ACC112 (cell line): ENCODE data around the gene C14orf132.

Source experiments
- H2AFZ ChIP-seq: fragments of 200-600 bp; sonication (generic); one replicate; pipeline ENCODE4 v1.6.0; 2017; ENCODE audit warnings: antibody characterized with exemption, low read length; ENCODE audit not compliant: unreplicated experiment
- H3K27ac ChIP-seq: fragments of 200-600 bp; sonication (generic); 2 replicates; pipeline ENCODE4 v1.5.1; 2014; ENCODE audit warnings: low read depth, mild to moderate bottlenecking, antibody characterized with exemption, low read length, moderate library complexity
- H3K27me3 ChIP-seq: fragments of 200-600 bp; sonication (generic); 2 replicates; pipeline ENCODE4 v1.6.1; 2014; ENCODE audit warnings: mild to moderate bottlenecking, antibody characterized with exemption, low read length, moderate library complexity, mixed read lengths; ENCODE audit not compliant: insufficient read depth
- H3K36me3 ChIP-seq: fragments of 200-600 bp; sonication (generic); 2 replicates; pipeline ENCODE4 v1.6.1; 2016; ENCODE audit warnings: mild to moderate bottlenecking, antibody characterized with exemption, low read length, moderate library complexity, mixed read lengths; ENCODE audit not compliant: insufficient read depth
- H3K4me1 ChIP-seq: fragments of 200-600 bp; sonication (generic); one replicate; pipeline ENCODE4 v1.6.1; 2016; ENCODE audit warnings: low read length, mixed read lengths; ENCODE audit not compliant: insufficient read depth, unreplicated experiment, control insufficient read depth
- H3K4me3 ChIP-seq: fragments of 200-600 bp; sonication (generic); 2 replicates; pipeline ENCODE4 v1.5.1; 2014; ENCODE audit warnings: mild to moderate bottlenecking, low read depth, low read length
- H3K79me2 ChIP-seq: fragments of 200-600 bp; sonication (generic); one replicate; pipeline ENCODE4 v1.6.0; 2016; ENCODE audit warnings: low read length; ENCODE audit not compliant: control insufficient read depth, unreplicated experiment, insufficient read depth

C14orf132 gene

DNA sequence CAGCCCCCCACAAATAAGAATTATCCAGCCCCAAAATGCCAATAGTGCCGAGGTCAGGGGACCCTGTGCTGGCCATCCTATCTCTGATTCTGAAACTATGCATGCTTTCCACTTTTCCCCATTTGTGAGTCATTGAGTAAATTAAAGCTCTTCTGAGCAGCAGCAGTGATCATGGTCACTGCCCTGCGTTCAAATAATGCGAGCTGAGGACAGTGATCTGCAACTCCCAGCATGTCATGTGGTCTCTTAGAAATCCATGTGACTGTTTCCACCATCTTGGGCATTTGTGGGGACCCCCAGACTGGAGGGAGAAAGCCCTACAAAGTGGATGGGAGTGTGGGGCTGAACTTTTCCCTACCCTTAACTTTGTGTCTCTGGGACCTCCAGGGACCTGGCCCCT is 53.8 kb downstream of the C14orf132 start:
- peak overlapping the region; percentile 80; the same call in 1 of the 2 replicates for H3K27ac ChIP-seq
- no peaks in the 10 kb centered on the region for H3K27me3 ChIP-seq
- no peaks in the 10 kb centered on the region for H3K79me2 ChIP-seq
- no peaks in the 10 kb centered on the region for H3K36me3 ChIP-seq
- H2AFZ ChIP-seq = no peak overlapping the region
- H3K4me3 ChIP-seq = no peak overlapping the region
- peaks cover 45% of the 10 kb centered on the region for H3K4me1 ChIP-seq

GRCh38 chr14:96094211-96094610 is 55.0 kb downstream of the C14orf132 start:
- Histone ChIP-seq H3K4me1 (peaks cover 45% of the 10 kb centered on the region), H3K36me3 (no peaks in the 10 kb centered on the region), H3K4me3 (no peak overlapping the region), H3K27me3 (no peaks in the 10 kb centered on the region), H3K27ac (no peak overlapping the region), H2AFZ (no peak overlapping the region), H3K79me2 (no peaks in the 10 kb centered on the region)

- Histone ChIP-seq H3K27ac (no peak overlapping the region), H3K4me1 (peaks cover 45% of the 10 kb centered on the region), H3K36me3 (no peaks in the 10 kb centered on the region)
Observed at GRCh38 chr14:96094656-96095055, 55.5 kb downstream of the C14orf132 start.

DNA sequence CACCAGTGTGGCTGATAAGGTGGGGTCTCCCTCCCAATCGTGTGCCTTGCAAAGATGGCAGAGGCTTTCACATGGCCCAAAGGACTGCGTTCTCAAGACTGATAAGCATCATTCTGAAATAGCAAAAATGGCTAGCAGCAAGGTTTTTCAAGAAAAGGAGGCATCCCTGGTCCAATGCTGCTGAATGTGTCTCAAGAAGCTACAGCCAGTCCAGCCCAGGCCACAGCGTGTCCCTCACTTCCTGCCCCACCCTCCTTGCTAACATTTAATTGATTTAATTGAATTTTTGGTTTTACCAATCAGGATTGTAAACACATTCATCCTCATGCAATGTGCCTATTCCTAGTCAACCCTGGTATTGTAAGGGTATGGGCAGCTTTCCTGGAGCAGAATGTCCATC is 55.9 kb downstream of the C14orf132 start:
- peak overlapping the region; percentile 57; the same call in 1 of the 2 replicates for H3K27ac ChIP-seq
- H3K36me3 ChIP-seq = no peaks in the 10 kb centered on the region
- no peak overlapping the region for H2AFZ ChIP-seq
- peaks cover 49% of the 10 kb centered on the region for H3K4me1 ChIP-seq
- H3K27me3 ChIP-seq = no peaks in the 10 kb centered on the region
- no peaks in the 10 kb centered on the region for H3K79me2 ChIP-seq
- H3K4me3 ChIP-seq = no peak overlapping the region

More at GRCh38 chr14:96094656-96095055, 55.5 kb downstream of the C14orf132 start:
- Histone ChIP-seq H3K79me2 (no peaks in the 10 kb centered on the region), H3K27me3 (no peaks in the 10 kb centered on the region), H3K4me3 (no peak overlapping the region), H2AFZ (no peak overlapping the region)

DNA sequence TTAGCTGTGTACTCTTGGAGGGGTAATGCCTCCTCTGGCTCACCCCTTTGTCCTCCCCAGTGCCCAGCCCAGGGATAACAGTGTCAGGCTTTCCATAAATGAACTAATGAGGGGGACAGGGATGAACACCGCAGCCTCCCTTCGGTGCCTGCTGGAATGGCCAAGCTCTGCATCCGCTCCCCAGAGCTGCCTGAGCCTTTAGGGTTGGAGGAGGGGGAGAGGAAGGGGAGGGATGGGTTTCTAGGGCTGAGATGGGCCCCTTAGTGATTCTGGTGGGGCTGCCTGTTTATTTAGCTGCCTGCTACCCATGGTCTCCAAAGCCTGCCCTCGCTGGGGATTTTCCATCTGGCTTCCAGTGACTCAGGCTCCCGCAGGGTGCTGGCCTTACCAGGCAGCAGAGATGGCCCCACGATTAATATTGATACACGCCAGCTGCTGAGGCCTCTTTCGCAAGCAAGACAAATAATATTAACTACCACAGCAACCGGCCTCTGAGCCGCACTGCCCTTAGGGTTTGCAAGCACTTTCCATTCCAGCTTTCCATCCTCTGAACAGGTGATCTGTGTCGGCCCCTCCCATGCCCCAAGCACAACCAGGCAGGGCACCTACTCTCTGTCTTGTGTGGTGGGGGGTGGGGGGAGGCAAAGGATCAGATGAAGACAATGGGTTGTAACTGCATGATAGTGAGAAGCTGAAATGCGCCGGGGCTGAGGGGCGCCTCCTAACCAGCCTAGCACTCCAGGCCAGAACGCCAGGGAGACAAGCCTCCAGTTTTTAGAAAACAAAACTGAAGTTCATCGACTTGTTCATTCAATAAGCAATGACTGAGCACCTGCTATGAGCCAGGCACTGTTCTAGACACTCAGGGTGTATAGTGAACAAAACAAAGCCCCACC is 56.7 kb downstream of the C14orf132 start:
- Histone ChIP-seq H3K36me3 (no peaks in the 10 kb centered on the region), H3K79me2 (no peaks in the 10 kb centered on the region), H2AFZ (no peak overlapping the region), H3K27ac (peak overlapping the region; percentile 57; the same call in 1 of the 2 replicates), H3K4me3 (peak overlapping the region; percentile 17; the same call in 1 of the 2 replicates), H3K4me1 (peaks cover 46% of the 10 kb centered on the region), H3K27me3 (no peaks in the 10 kb centered on the region)

- H3K36me3 ChIP-seq = no peaks in the 10 kb centered on the region
- no peaks in the 10 kb centered on the region for H3K79me2 ChIP-seq
- H3K4me3 ChIP-seq = no peak overlapping the region
- no peak overlapping the region for H2AFZ ChIP-seq
- H3K27me3 ChIP-seq = no peaks in the 10 kb centered on the region
- no peak overlapping the region for H3K27ac ChIP-seq
- peaks cover 36% of the 10 kb centered on the region for H3K4me1 ChIP-seq
Observed at GRCh38 chr14:96096639-96097610, 57.8 kb downstream of the C14orf132 start.

- no peaks in the 10 kb centered on the region for H3K79me2 ChIP-seq
- H3K27ac ChIP-seq = no peak overlapping the region
- no peaks in the 10 kb centered on the region for H3K36me3 ChIP-seq
- H2AFZ ChIP-seq = no peak overlapping the region
- peaks cover 28% of the 10 kb centered on the region for H3K4me1 ChIP-seq
- no peak overlapping the region for H3K4me3 ChIP-seq
- no peaks in the 10 kb centered on the region for H3K27me3 ChIP-seq
Observed at GRCh38 chr14:96097752-96098151, 58.6 kb downstream of the C14orf132 start.

- no peaks in the 10 kb centered on the region for H3K27me3 ChIP-seq
- H3K4me1 ChIP-seq = peaks cover 22% of the 10 kb centered on the region
- H3K36me3 ChIP-seq = no peaks in the 10 kb centered on the region
- H2AFZ ChIP-seq = no peak overlapping the region
- H3K4me3 ChIP-seq = no peak overlapping the region
- H3K27ac ChIP-seq = no peak overlapping the region
- H3K79me2 ChIP-seq = no peaks in the 10 kb centered on the region
Observed at GRCh38 chr14:96098309-96098998, 59.3 kb downstream of the C14orf132 start.

GRCh38 chr14:96098999-96099335 is 59.8 kb downstream of the C14orf132 start:
- Histone ChIP-seq H3K36me3 (no peaks in the 10 kb centered on the region), H3K79me2 (no peaks in the 10 kb centered on the region), H3K27ac (no peak overlapping the region), H3K27me3 (no peaks in the 10 kb centered on the region), H2AFZ (no peak overlapping the region), H3K4me3 (no peak overlapping the region), H3K4me1 (peaks cover 23% of the 10 kb centered on the region)
